Activated CD4-positive, alpha-beta T cell treated with anti-CD3 and anti-CD28 coated beads for 1 hour (primary cell): ENCODE results near the gene BLTP2.
A peak's percentile ranks its signal among the peaks of the same experiment; 100 is the strongest.
"Not testable (repeated sequence)": the region's sequence is repeated elsewhere in the genome, so short reads cannot be mapped to it uniquely, and the experiment has no call there.

Experiments
- DNase-seq: peaks from one replicate; pipeline ENCODE4 v3.0.0-alpha.2; 2020

Gene BLTP2

GRCh38 chr17:28644787-28645575, at the start of gene BLTP2:
BLTP2 (minus strand) TSS chr17:28645158; CDS start chr17:28645056, 102 bp downstream.
- peak; percentile 92 for DNase-seq

- DNase-seq, result no peak
Measured at GRCh38 chr17:28693869-28694268, 48.9 kb upstream of the BLTP2 start.

GRCh38 chr17:28689011-28689410, 44.1 kb upstream of the BLTP2 start:
- DNase-seq, result no peak

- DNase-seq, result no peak
Measured at GRCh38 chr17:28688481-28688880, 43.5 kb upstream of the BLTP2 start.

- DNase-seq, result no peak
Measured at GRCh38 chr17:28686296-28686695, 41.3 kb upstream of the BLTP2 start.

- no peak for DNase-seq
Measured at GRCh38 chr17:28685366-28685765, 40.4 kb upstream of the BLTP2 start.

- no peak for DNase-seq
Measured at GRCh38 chr17:28684963-28685362, 40.0 kb upstream of the BLTP2 start.

GRCh38 chr17:28682655-28683054, 37.7 kb upstream of the BLTP2 start:
- DNase-seq, result no peak

- DNase-seq, result no peak
Measured at GRCh38 chr17:28675980-28676379, 31.0 kb upstream of the BLTP2 start.

GRCh38 chr17:28675490-28675889, 30.5 kb upstream of the BLTP2 start:
- no peak for DNase-seq

- no peak for DNase-seq
Measured at GRCh38 chr17:28669918-28670317, 25.0 kb upstream of the BLTP2 start.

GRCh38 chr17:28667870-28668269, 22.9 kb upstream of the BLTP2 start:
- no peak for DNase-seq

GRCh38 chr17:28665994-28666393, 21.0 kb upstream of the BLTP2 start:
- DNase-seq, result no peak

- no peak for DNase-seq
Measured at GRCh38 chr17:28663723-28664122, 18.8 kb upstream of the BLTP2 start.

GRCh38 chr17:28662527-28662829, 17.5 kb upstream of the BLTP2 start:
- DNase-seq, result no peak

GRCh38 chr17:28661635-28662526, 16.9 kb upstream of the BLTP2 start, which contains the start of the genes SDF2 and SUPT6H:
SDF2 (minus strand) TSS chr17:28661906; CDS start chr17:28661876, 30 bp downstream.
SUPT6H (plus strand) TSS chr17:28662205; CDS start chr17:28673402, 11,197 bp downstream.
- DNase-seq, result peak; percentile 91

GRCh38 chr17:28659497-28659881, 14.5 kb upstream of the BLTP2 start:
- DNase-seq, result not testable (repeated sequence)

- DNase-seq, result not testable (repeated sequence)
Measured at GRCh38 chr17:28658766-28659496, 14.0 kb upstream of the BLTP2 start.

GRCh38 chr17:28658342-28658741, 13.4 kb upstream of the BLTP2 start:
- not testable (repeated sequence) for DNase-seq

GRCh38 chr17:28657756-28658155, 12.8 kb upstream of the BLTP2 start:
- DNase-seq, result no peak

GRCh38 chr17:28655160-28655559, 10.2 kb upstream of the BLTP2 start:
- no peak for DNase-seq

GRCh38 chr17:28648698-28649097, 3.7 kb upstream of the BLTP2 start:
- no peak for DNase-seq
